ENCODE measurements around the gene B4GALNT4. TPM values are rescaled to one million over a fixed set of nuclear protein-coding genes. Genes with fewer than 3 reads are reported as not detected.
A peak's percentile ranks its signal among the peaks of the same experiment; 100 is the strongest.

The B4GALNT4 gene
- total and polyA plus RNA-seq, 2 of the 8 experiments (the other 6 are each of a cell fraction or from before 2014, with no cell fraction given): 40.9 to 76.3 TPM

- DNase-seq (ENCODE audit: low read depth in 1 of 2, low spot score in 2 of 2): no peak
- Histone ChIP-seq H4K20me1 (replicated peaks in 1 of 2; ENCODE audit: control insufficient read depth in 1 of 2, insufficient read depth in 2 of 2, low read length in 2 of 2) (peaks cover 0 to under 1% of the 10 kb centered on the region in 2 experiments), H2BK20ac (ENCODE audit: low read length) (peak overlapping the region; percentile 32; the same call in 1 of the 2 replicates), H4K5ac (ENCODE audit: insufficient read length, low read depth, low read length) (no peak overlapping the region), H3K4me1 (replicated peaks in 1 of 4; ENCODE audit: control insufficient read depth in 3 of 4, insufficient read depth in 4 of 4, low read length in 3 of 4) (peaks cover 0 to 2% (median 1%) of the 10 kb centered on the region in 4 experiments; a peak in 3 of 7 replicates), H3K4me3 (ENCODE audit: extremely low read depth in 1 of 4, insufficient read depth in 2 of 4, low read depth in 3 of 4, low read length in 4 of 4) (no peak overlapping the region), H2AK5ac (ENCODE audit: low read depth, low read length) (no peak overlapping the region; the same call in 1 of the 2 replicates), H3K27me3 (replicated peaks in 1 of 4; ENCODE audit: control insufficient read depth in 3 of 4, extremely low read depth in 1 of 4, insufficient read depth in 3 of 4, low read length in 3 of 4) (peaks cover 0 to 5% (median 2%) of the 10 kb centered on the region in 4 experiments; a peak in 1 of 7 replicates), H3K9me3 (ENCODE audit: insufficient read depth in 2 of 2, low read depth in 1 of 2, low read length in 1 of 2) (peaks cover 16 to 20% of the 10 kb centered on the region in 2 experiments; a peak in 3 of 4 replicates), H3K23me2 (ENCODE audit: low read depth, low read length) (no peaks in the 10 kb centered on the region), H3K4me2 (ENCODE audit: insufficient read depth in 1 of 2, low read depth in 2 of 2, low read length in 2 of 2) (no peak overlapping the region), H3K56ac (replicated peaks; ENCODE audit: insufficient read length, low read depth, low read length) (no peak overlapping the region), H3K9ac (replicated peaks in 1 of 4; ENCODE audit: extremely low read depth in 1 of 4, low read depth in 3 of 4, low read length in 3 of 4) (no peak overlapping the region), H2BK15ac (ENCODE audit: low read length) (peak overlapping the region; percentile 88; the same call in 1 of the 2 replicates), H2BK120ac (replicated peaks; ENCODE audit: low read depth, low read length) (no peak overlapping the region), H3K79me2 (ENCODE audit: control insufficient read depth in 1 of 2, insufficient read depth in 2 of 2, low read length in 2 of 2) (no peaks in the 10 kb centered on the region; a peak in 1 of 4 replicates), H4K8ac (ENCODE audit: extremely low read depth, insufficient read depth, low read length) (no peak overlapping the region), H2AFZ (ENCODE audit: low read length) (no peak overlapping the region), H3K23ac (ENCODE audit: insufficient read length) (no peak overlapping the region), H2BK5ac (ENCODE audit: low read depth, low read length) (no peak overlapping the region), H3K36me3 (ENCODE audit: control insufficient read depth in 2 of 4, insufficient read depth in 4 of 4, low read length in 3 of 4) (no peaks in the 10 kb centered on the region; a peak in 1 of 8 replicates), H3K14ac (ENCODE audit: insufficient read length) (no peak overlapping the region), H3K18ac (ENCODE audit: extremely low read depth, low read length) (no peak overlapping the region), H3K79me1 (ENCODE audit: low read depth, low read length) (no peaks in the 10 kb centered on the region; the same call in 1 of the 2 replicates), H2BK12ac (ENCODE audit: low read depth, low read length) (no peak overlapping the region), H3K27ac (ENCODE audit: low read depth, low read length) (no peak overlapping the region), H4K91ac (replicated peaks; ENCODE audit: insufficient read length, low read length) (no peak overlapping the region), H3K4ac (replicated peaks; ENCODE audit: insufficient read length, low read depth, low read length) (no peak overlapping the region)
- TF ChIP-seq SIN3A (conservative IDR thresholded peaks at IDR 0.05 in 1 of 2, IDR thresholded peaks at IDR 0.05 in 1 of 2; ENCODE audit: low read depth in 1 of 2, low read length in 2 of 2): no peak
- no peak for TF ChIP-seq TAF7 (optimal IDR thresholded peaks at IDR 0.05; ENCODE audit: borderline replicate concordance, low read depth, low read length)
- no peak for TF ChIP-seq CTBP2 (IDR thresholded peaks at IDR 0.05; ENCODE audit: borderline replicate concordance, insufficient read depth, insufficient read length, low read length)
- no peak for TF ChIP-seq CHD1 (IDR thresholded peaks at IDR 0.05; ENCODE audit: low read depth, low read length)
- TF ChIP-seq KDM1A (IDR thresholded peaks at IDR 0.05; ENCODE audit: borderline replicate concordance, low read length): no peak
- no peak for TF ChIP-seq RBBP5 (IDR thresholded peaks at IDR 0.05; ENCODE audit: borderline replicate concordance, low read depth, low read length)
- no peak for TF ChIP-seq TEAD4 (IDR thresholded peaks at IDR 0.05; ENCODE audit: low read depth, low read length)
- TF ChIP-seq CEBPB (IDR thresholded peaks at IDR 0.05; ENCODE audit: low read depth, low read length): no peak
- POLR2A ChIA-PET (ENCODE audit: partially characterized antibody): interaction anchor here (0.6 to 2.0 kb wide), 15 partner anchors 8 to 480 kb away, joined by 3 to 8 read pairs (median 4); partner anchors contain the start of gene NLRP6
- CTCF ChIA-PET (ENCODE audit: partially characterized antibody): interaction anchor here (0.6 to 13.4 kb wide), 58 partner anchors 7 to 1466 kb away, joined by 3 to 212 read pairs (median 5); partner anchors contain the start of genes BET1L, IFITM2, NLRP6 and PTDSS2
- no peak for FAIRE-seq
- 93% methylated on average over 32 of the region's 36 CpGs; no CpG with 5 or more reads in 1 of the 2 experiments for WGBS, 2 experiments (ENCODE audit: extremely low coverage in 1 of 2, insufficient coverage in 1 of 2, insufficient read length in 1 of 2, insufficient replicate concordance in 2 of 2, low coverage in 1 of 2, low lambda C conversion rate in 2 of 2, missing lambda C conversion rate in 1 of 2)
Measured at GRCh38 chr11:362642-363442, 6.5 kb upstream of the B4GALNT4 start.

All from H1 (cell line).